AG08396 (cell line): ENCODE results near the gene ULBP2.
"Not testable (repeated sequence)": the region's sequence is repeated elsewhere in the genome, so short reads cannot be mapped to it uniquely, and the experiment has no call there.

Experiments used
- DNase-seq: peaks from one replicate; pipeline ENCODE4 v3.0.0; 2012; ENCODE audit warnings: low spot score, mixed read lengths

ULBP2 gene

GRCh38 chr6:149941583-149942460 is at the start of gene ULBP2:
TSS of gene ULBP2 (plus strand) at chr6:149942014. CDS start at chr6:149942073, 59 bp downstream.
- peak; percentile 96 for DNase-seq

DNA sequence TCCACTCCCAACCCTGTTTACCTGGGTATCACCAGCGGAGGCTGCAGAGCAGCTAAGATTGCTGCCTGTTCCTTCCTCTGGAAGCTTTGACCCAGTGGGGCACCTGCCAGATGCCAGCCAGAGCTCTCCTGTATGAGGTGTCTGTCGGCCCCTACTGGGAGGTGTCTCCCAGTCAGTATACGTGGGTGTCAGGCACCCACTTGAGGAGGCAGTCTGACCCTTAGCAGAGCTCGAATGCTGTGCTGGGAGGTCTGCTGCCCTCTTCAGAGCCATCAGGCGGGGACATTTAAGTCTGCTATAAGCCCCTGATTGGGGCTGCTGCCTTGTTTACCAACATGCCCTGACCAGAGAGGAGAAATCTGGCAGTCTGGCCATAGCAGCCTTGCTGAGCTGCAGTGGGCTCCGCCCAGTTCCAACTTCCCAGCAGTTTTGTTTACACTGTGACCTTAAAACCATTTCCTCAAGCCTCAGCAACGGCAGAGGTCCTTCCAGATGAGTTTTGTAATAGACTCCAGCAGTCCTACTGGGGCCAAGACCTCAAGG is 46.7 kb upstream of the ULBP2 start:
- peak; percentile 62 for DNase-seq

DNA sequence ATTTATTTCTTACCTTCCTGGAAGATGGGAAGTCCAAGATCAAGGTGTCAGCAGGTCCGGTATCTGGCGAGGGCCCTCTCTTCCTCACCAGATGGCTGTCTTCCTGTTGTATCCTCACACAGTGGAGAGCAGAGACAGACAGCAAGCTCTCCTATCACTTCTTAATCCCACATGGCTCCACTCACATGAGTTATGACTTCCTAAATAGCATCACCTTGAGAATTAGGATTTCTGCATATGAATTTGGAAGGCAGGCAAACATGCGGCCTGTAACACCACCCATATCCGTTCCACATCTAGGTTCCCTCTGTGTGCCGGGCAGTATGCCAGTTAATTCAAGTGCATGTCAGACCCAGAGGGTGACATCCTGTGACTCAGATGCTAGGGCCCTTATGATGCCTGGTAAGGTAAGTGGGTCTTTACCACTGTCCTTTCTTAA is 46.0 kb upstream of the ULBP2 start:
- DNase-seq, result no peak

- no peak for DNase-seq
These were observed 45.3 kb upstream of the ULBP2 start for GRCh38 chr6:149896491-149896890.

DNA sequence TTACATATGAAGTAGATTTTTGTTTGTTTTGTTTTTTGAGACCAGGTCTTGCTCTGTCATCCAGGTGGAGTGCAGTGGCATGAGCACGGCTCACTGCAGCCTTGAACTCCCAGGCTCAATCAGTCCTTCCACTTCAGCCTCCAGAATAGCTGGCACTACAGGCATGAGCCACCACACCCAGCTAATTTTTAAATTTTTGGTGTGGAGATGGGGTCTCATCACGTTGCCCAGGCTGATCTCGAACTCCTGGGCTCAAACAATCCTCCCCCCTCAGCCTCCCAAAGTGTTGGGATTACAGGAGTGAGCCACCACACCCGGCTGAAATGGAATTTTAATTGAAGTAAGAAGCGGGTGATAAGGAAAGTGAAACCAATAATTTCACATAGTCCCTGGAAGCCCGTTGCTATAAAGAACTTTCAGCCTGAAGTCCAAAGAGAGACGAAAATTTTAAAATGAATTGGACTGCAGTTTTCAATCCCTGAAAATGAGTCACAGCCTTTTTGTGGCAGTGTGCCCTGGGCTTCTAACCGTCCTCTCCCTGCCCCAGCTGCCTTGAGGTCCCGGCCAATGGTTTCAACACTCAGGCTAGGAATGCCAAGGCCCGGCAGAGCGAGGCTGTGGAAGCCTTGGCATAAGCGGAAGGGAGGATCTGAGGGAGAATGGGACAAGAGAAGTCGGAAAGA is 44.7 kb upstream of the ULBP2 start:
- DNase-seq, result peak; percentile 91

- no peak for DNase-seq
These were observed 43.7 kb upstream of the ULBP2 start, which contains the start of gene RAET1E for GRCh38 chr6:149897855-149898744. TSS of gene RAET1E (minus strand) at chr6:149898113. CDS start at chr6:149890901, 7,212 bp downstream.

GRCh38 chr6:149898966-149899365 is 42.8 kb upstream of the ULBP2 start:
- DNase-seq, result no peak

DNA sequence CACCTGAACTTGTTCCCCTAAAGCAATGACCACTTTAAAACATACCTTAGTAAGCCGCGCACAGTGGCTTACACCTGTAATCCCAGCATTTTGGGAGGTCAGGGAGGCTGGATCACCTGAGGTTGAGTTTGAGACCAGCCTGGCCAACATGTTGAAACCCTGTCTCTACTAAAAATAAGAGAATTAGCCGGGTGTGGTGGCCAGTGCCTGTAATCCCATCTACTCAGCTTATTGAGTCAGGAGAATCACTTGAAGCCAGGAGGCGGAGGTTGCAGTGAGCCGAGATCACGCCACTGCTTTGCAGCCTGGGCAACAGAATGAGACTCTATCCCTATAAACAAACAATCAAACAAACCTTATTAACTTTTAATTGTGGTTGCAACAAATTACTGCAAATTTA is 42.3 kb upstream of the ULBP2 start:
- no peak for DNase-seq

GRCh38 chr6:149899926-149900619 is 41.7 kb upstream of the ULBP2 start:
- DNase-seq, result no peak

- no peak for DNase-seq
These were observed 41.0 kb upstream of the ULBP2 start for GRCh38 chr6:149900620-149901443.

DNA sequence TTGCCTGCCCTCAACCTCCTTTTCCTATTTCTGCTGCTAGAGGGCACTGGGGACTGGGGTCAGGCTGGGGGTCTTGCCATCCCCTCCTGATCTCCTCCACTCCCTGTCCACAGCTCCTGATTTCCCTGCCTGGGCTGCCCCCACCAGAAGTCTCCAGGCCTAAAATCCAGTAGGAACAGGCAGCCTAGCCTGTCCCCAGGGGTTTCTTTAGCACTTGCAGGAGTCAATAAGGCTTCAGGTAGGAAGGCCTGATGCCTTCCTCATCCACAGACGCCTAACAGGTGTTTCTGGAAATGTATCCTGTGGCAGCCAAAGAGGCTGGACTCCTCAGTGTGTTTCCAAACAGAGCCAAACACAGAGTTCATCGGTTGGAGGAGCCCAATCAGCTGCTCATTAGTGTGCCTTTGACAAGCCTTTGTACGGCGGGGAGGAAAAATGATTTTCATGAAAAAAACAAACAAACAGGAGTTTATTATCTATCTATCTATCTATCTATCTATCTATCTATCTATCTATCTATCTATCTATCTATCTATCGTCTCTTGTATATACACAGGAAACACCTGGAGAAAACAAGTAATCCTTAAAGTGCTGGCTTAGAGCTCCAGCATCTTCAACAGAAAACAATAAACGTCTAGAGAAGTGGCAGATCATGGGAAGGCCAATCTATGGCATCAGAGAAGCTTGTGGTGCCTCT is 40.2 kb upstream of the ULBP2 start:
- DNase-seq, result no peak

DNA sequence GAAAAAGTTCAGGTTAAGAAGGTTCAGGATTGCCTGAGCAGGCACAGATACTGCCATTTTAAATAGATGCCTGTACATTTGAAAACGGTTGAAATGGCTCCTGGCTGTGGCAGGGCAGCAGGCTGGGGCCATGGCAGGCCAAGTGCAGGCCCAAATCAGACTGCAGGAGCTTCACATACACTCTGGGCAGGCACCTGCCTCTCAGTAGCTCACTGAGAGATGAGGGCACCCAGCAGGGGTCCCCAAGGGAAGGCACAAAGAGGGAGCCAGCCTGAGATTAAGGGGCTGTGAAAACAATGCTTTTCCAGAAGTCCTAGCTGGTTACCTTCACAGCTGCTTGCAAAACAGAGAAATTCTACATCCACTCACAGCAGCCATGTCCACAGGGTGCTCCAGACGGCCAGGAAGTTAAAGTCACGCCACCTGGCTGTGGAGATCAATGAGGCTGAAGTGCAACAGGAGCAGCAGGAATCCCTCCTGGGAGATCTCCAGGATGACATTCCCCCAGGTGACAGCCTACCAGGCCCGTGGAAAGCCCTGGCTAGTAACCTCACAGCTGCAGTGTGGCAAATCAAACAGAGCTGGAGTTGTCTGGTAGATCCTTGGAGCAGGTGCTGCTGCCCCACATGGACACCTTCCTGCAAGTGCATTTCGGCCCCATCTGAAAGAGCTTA is 37.7 kb upstream of the ULBP2 start:
- no peak for DNase-seq

DNA sequence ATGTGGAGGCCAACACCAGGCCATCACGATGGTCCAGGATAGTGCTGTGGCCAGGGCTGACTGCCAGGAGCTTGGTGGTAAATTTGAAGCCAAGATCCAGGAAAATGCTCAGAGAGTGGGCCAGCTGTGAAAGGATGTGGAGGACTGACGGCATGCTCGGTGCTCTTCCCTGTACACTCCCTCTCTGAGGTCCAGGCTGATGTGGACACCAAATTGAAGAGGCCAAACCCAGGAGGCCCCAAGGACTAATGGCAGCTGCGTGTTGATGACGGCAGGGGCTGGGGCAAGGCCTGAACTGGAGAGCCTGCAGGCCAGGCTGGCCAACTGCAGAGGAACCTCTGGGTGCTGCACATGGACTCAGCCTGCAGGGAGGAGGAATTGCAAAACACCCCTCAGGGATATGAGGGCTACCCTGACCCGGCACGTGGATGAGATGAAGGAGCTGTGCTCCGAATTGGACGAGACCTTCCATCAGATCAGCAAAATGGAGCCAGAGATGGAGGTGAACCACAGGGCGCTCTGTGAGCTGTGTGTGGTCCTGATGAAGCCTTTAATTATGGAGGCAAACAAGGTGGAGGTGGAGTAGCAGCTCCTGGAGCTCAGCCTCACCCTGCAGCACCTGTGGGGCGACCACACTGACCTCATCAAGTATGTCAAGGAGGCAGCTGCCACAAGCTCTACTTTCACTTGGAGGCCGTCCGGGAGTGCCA is 37.0 kb upstream of the ULBP2 start:
- DNase-seq, result no peak

- no peak for DNase-seq
These were observed 36.4 kb upstream of the ULBP2 start for GRCh38 chr6:149905371-149905910.

DNA sequence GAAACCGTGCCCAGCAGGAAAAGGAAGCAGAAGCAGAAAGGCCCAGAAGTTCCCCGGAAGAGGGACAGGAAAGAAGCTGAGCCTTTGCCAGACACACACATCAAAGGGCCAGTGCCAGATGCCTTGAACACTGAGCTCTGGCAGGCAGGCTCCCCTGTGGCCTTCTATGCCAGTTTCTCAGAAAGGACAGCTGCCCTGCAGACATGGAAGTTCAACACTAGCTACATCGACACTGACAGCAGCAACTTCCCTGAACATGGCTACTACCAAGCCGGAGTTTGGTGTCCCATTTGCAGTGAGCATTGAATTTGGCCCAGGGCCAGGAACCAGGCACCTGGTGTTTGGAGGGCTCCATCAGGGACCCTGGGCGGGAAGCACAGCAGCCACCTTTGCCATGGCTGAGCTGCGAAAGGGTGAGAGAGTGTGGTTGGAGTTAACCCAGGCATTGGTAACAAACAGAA is 35.9 kb upstream of the ULBP2 start:
- DNase-seq, result no peak

GRCh38 chr6:149906405-149906804 is 35.4 kb upstream of the ULBP2 start:
- DNase-seq, result no peak

- no peak for DNase-seq
These were observed 34.5 kb upstream of the ULBP2 start for GRCh38 chr6:149907317-149907716.

- not testable (repeated sequence) for DNase-seq
These were observed 33.3 kb upstream of the ULBP2 start for GRCh38 chr6:149908480-149908879.
